Common myeloid progenitor, CD34-positive (primary cell): ENCODE results near the gene RBM26.

ENCODE experiments used
- CTCF ChIA-PET: fragments of 350-600 bp; sonication (Branson Sonifier 250); formaldehyde crosslinking; loops from one replicate; lab custom pipeline; 2021; ENCODE audit warnings: antibody characterized with exemption; lab: Charles Lee
- POLR2A ChIA-PET: fragments of 350-600 bp; sonication (Branson Sonifier 250); formaldehyde crosslinking; loops from one replicate; lab custom pipeline; 2021; ENCODE audit warnings: antibody characterized with exemption; lab: Charles Lee
- DNase-seq, 3 donors: peaks; one replicate each; pipeline versions ENCODE4 v3.0.0 to v3.0.0-alpha.2; 2013
- H3K27ac ChIP-seq, 2 experiments: 1 replicate in 1 of 2; 2 replicates in 1 of 2; pipeline ENCODE4 v1.7.0; 2013; ENCODE audit warnings: inconsistent platforms in 2 of 2, low read length in 2 of 2, mild to moderate bottlenecking in 2 of 2, low read depth in 1 of 2, moderate library complexity in 1 of 2; ENCODE audit not compliant: severe bottlenecking in 2 of 2, insufficient read depth in 1 of 2, poor library complexity in 1 of 2
- H3K27me3 ChIP-seq, 5 experiments: replicated peaks in 2 of 5; 1 replicate in 3 of 5; 2 replicates in 2 of 5; pipeline versions ENCODE4 v1.6.1 to v1.7.0; 2013; ENCODE audit warnings: low read length in 4 of 5, mild to moderate bottlenecking in 2 of 5, moderate library complexity in 2 of 5, inconsistent platforms in 1 of 5; ENCODE audit not compliant: insufficient read depth in 5 of 5, control insufficient read depth in 4 of 5
- H3K36me3 ChIP-seq, 4 experiments: 1 replicate in 2 of 4; 2 replicates in 2 of 4; pipeline versions ENCODE4 v1.6.1 to v1.7.0; 2013; ENCODE audit warnings: low read length in 3 of 4, control low read depth in 1 of 4, mild to moderate bottlenecking in 1 of 4; ENCODE audit not compliant: control insufficient read depth in 4 of 4, insufficient read depth in 4 of 4
- H3K4me1 ChIP-seq, 4 experiments: 1 replicate in 3 of 4; 2 replicates in 1 of 4; pipeline versions ENCODE4 v1.6.1 to v1.7.1; 2013; ENCODE audit warnings: low read length in 3 of 4, mild to moderate bottlenecking in 3 of 4, control low read depth in 1 of 4, inconsistent platforms in 1 of 4, moderate library complexity in 1 of 4; ENCODE audit not compliant: control insufficient read depth in 4 of 4, insufficient read depth in 4 of 4; ENCODE audit errors: control extremely low read depth in 1 of 4
- H3K4me3 ChIP-seq, 7 experiments: 1 replicate in 4 of 7; 2 replicates in 3 of 7; pipeline versions ENCODE4 v1.5.1 to v1.7.0; 2013; ENCODE audit warnings: mild to moderate bottlenecking in 7 of 7, low read length in 6 of 7, moderate library complexity in 6 of 7, inconsistent platforms in 2 of 7, low read depth in 2 of 7, control low read depth in 1 of 7; ENCODE audit not compliant: insufficient read depth in 4 of 7, control insufficient read depth in 1 of 7; ENCODE audit errors: extremely low read depth in 1 of 7
- H3K9me3 ChIP-seq, 5 experiments: 1 replicate in 4 of 5; 2 replicates in 1 of 5; pipeline versions ENCODE4 v1.6.1 to v1.7.1; 2013; ENCODE audit warnings: low read length in 4 of 5, mild to moderate bottlenecking in 2 of 5, inconsistent platforms in 1 of 5, low read depth in 1 of 5, moderate library complexity in 1 of 5; ENCODE audit not compliant: control insufficient read depth in 4 of 5, insufficient read depth in 2 of 5; ENCODE audit errors: control extremely low read depth in 1 of 5
- WGBS: methylation state at CpG from one replicate; pipeline ENCODE4 v1.1.5; 2013; ENCODE audit not compliant: insufficient coverage; 5-methylcytosine and 5-hydroxymethylcytosine counted together

RBM26 gene

GRCh38 chr13:79435561-79435990 is 29.5 kb upstream of the RBM26 start:
- no peak overlapping the region for H3K27ac ChIP-seq
- ChIA-PET CTCF (interaction anchor here (0.6 kb wide), 1 partner anchor 89 kb away, joined by 3 read pairs; no protein-coding TSS in a partner anchor), POLR2A (no interaction called here)
- H3K9me3 ChIP-seq, result no peaks in the 10 kb centered on the region
- H3K36me3 ChIP-seq, result no peaks in the 10 kb centered on the region
- no peaks in the 10 kb centered on the region for H3K27me3 ChIP-seq
- no CpG with 5 or more reads among the region's 1 CpG for WGBS
- no peak overlapping the region for H3K4me3 ChIP-seq
- DNase-seq, result no peak
- no peaks in the 10 kb centered on the region for H3K4me1 ChIP-seq

GRCh38 chr13:79434556-79434955 is 28.5 kb upstream of the RBM26 start:
- no peak overlapping the region for H3K27ac ChIP-seq
- POLR2A ChIA-PET, result no interaction called here
- WGBS, result no CpG with 5 or more reads among the region's 1 CpG
- H3K4me3 ChIP-seq, result no peak overlapping the region
- no peak for DNase-seq
- H3K27me3 ChIP-seq, result no peaks in the 10 kb centered on the region
- CTCF ChIA-PET, result no interaction called here
- no peaks in the 10 kb centered on the region for H3K9me3 ChIP-seq
- H3K36me3 ChIP-seq, result no peaks in the 10 kb centered on the region
- no peaks in the 10 kb centered on the region for H3K4me1 ChIP-seq

GRCh38 chr13:79432992-79433391 is 26.9 kb upstream of the RBM26 start:
- CTCF ChIA-PET, result interaction anchor here (1.0 to 2.0 kb wide), 3 partner anchors 9 to 107 kb away, joined by 3 to 13 read pairs (median 10); no protein-coding TSS in a partner anchor
- H3K36me3 ChIP-seq, result no peaks in the 10 kb centered on the region
- DNase-seq, result no peak
- POLR2A ChIA-PET, result no interaction called here
- H3K27me3 ChIP-seq, result no peaks in the 10 kb centered on the region
- H3K9me3 ChIP-seq, result no peaks in the 10 kb centered on the region
- H3K4me1 ChIP-seq, result no peaks in the 10 kb centered on the region
- 94% methylated on average over 8 of the region's 11 CpGs for WGBS
- H3K27ac ChIP-seq, result no peak overlapping the region
- no peak overlapping the region for H3K4me3 ChIP-seq

GRCh38 chr13:79432086-79432485 is 26.0 kb upstream of the RBM26 start:
- ChIA-PET CTCF (interaction anchor here (0.7 to 2.0 kb wide), 4 partner anchors 8 to 108 kb away, joined by 3 to 13 read pairs (median 6); no protein-coding TSS in a partner anchor), POLR2A (no interaction called here)
- Histone ChIP-seq H3K4me1 (no peaks in the 10 kb centered on the region), H3K27me3 (no peaks in the 10 kb centered on the region), H3K27ac (no peak overlapping the region), H3K4me3 (no peak overlapping the region), H3K9me3 (no peaks in the 10 kb centered on the region), H3K36me3 (no peaks in the 10 kb centered on the region)
- WGBS, result 96% methylated on average over 6 of the region's 6 CpGs
- DNase-seq, result no peak

- Histone ChIP-seq H3K4me1 (no peaks in the 10 kb centered on the region), H3K9me3 (no peaks in the 10 kb centered on the region), H3K27me3 (no peaks in the 10 kb centered on the region), H3K36me3 (no peaks in the 10 kb centered on the region), H3K27ac (no peak overlapping the region), H3K4me3 (no peak overlapping the region)
- POLR2A ChIA-PET, result no interaction called here
- no peak for DNase-seq
- CTCF ChIA-PET, result interaction anchor here (0.6 kb wide), 1 partner anchor 16 kb away, joined by 5 read pairs; no protein-coding TSS in a partner anchor
These were observed 23.3 kb upstream of the RBM26 start for GRCh38 chr13:79429309-79429708.

GRCh38 chr13:79427883-79428282 is 21.8 kb upstream of the RBM26 start:
- ChIA-PET POLR2A (no interaction called here), CTCF (interaction anchor here (1.1 to 1.5 kb wide), 3 partner anchors 18 to 115 kb away, joined by 3 to 4 read pairs (median 4); no protein-coding TSS in a partner anchor)
- no CpG with 5 or more reads among the region's 2 CpGs for WGBS
- no peaks in the 10 kb centered on the region for H3K9me3 ChIP-seq
- DNase-seq, result peak in 2 of 3 donors; percentile 15 to 24
- H3K27me3 ChIP-seq, result no peaks in the 10 kb centered on the region
- no peak overlapping the region for H3K27ac ChIP-seq
- no peaks in the 10 kb centered on the region for H3K36me3 ChIP-seq
- H3K4me1 ChIP-seq, result no peaks in the 10 kb centered on the region
- H3K4me3 ChIP-seq, result no peak overlapping the region

GRCh38 chr13:79427265-79427664 is 21.2 kb upstream of the RBM26 start:
- ChIA-PET CTCF (interaction anchor here (1.4 to 6.0 kb wide), 2 partner anchors 17 to 116 kb away, joined by 3 to 170 read pairs; no protein-coding TSS in a partner anchor), POLR2A (no interaction called here)
- WGBS, result 100% methylated on average over 1 of the region's 1 CpG
- no peak for DNase-seq
- Histone ChIP-seq H3K4me3 (no peak overlapping the region), H3K9me3 (no peaks in the 10 kb centered on the region), H3K27me3 (no peaks in the 10 kb centered on the region), H3K36me3 (no peaks in the 10 kb centered on the region), H3K4me1 (no peaks in the 10 kb centered on the region), H3K27ac (no peak overlapping the region)
